Endodermal cell (in vitro differentiated cells): ENCODE results near the gene SLC27A2. TPM values are rescaled to one million over a fixed set of nuclear protein-coding genes. Genes with fewer than 3 reads are reported as not detected.

Source experiments
- DNase-seq: peaks from one replicate; pipeline ENCODE4 v3.0.0-alpha.2; 2017
- H3K27ac ChIP-seq: 2 replicates; pipeline ENCODE4 v1.5.1; 2013; ENCODE audit warnings: mild to moderate bottlenecking, low read depth, low read length, moderate library complexity
- H3K27me3 ChIP-seq: 2 replicates; pipeline ENCODE4 v1.6.1; 2013; ENCODE audit warnings: mild to moderate bottlenecking, low read length, moderate library complexity; ENCODE audit not compliant: insufficient read depth, control insufficient read depth, poor library complexity, severe bottlenecking
- H3K36me3 ChIP-seq: 2 replicates; pipeline ENCODE4 v1.7.0; 2013; ENCODE audit warnings: mild to moderate bottlenecking, low read length, moderate library complexity; ENCODE audit not compliant: control insufficient read depth, insufficient read depth
- H3K4me1 ChIP-seq: one replicate; pipeline ENCODE4 v1.7.0; 2013; ENCODE audit warnings: low read length; ENCODE audit not compliant: control insufficient read depth, insufficient read depth
- H3K4me3 ChIP-seq: 2 replicates; pipeline ENCODE4 v1.5.1; 2013; ENCODE audit warnings: mild to moderate bottlenecking, low read length, moderate library complexity
- H3K9ac ChIP-seq: 2 replicates; pipeline ENCODE4 v1.6.1; 2013; ENCODE audit warnings: mild to moderate bottlenecking, low read length, moderate library complexity; ENCODE audit not compliant: poor library complexity, severe bottlenecking; ENCODE audit errors: extremely low read depth
- H3K9me3 ChIP-seq: 2 replicates; pipeline ENCODE4 v1.6.1; 2013; ENCODE audit warnings: mild to moderate bottlenecking, low read length, moderate library complexity; ENCODE audit not compliant: control insufficient read depth
- H3K27ac Mint-ChIP-seq: 2 replicates; pipeline ENCODE4 v1.8.0; 2020; ENCODE audit warnings: mixed read lengths
- H3K27me3 Mint-ChIP-seq: 2 replicates; pipeline ENCODE4 v1.8.0; 2021; ENCODE audit warnings: mild to moderate bottlenecking, mixed read lengths; ENCODE audit not compliant: insufficient read depth
- H3K36me3 Mint-ChIP-seq: 2 replicates; pipeline ENCODE4 v1.8.0; 2020; ENCODE audit warnings: low read depth, mixed read lengths
- H3K4me1 Mint-ChIP-seq: 2 replicates; pipeline ENCODE4 v1.8.0; 2020; ENCODE audit warnings: mixed read lengths
- H3K4me3 Mint-ChIP-seq: 2 replicates; pipeline ENCODE4 v1.8.0; 2020; ENCODE audit warnings: mild to moderate bottlenecking, moderate library complexity, mixed read lengths
- H3K9me3 Mint-ChIP-seq: 2 replicates; pipeline ENCODE4 v1.8.0; 2020; ENCODE audit warnings: mild to moderate bottlenecking, mixed read lengths
- WGBS, 2 experiments: methylation state at CpG; one replicate each; pipeline versions ENCODE4 v1.1.5 to v1.1.7; 2013; ENCODE audit warnings: missing lambda C conversion rate in 2 of 2, mixed read lengths in 1 of 2; ENCODE audit not compliant: insufficient coverage in 1 of 2, insufficient read length in 1 of 2; 5-methylcytosine and 5-hydroxymethylcytosine counted together
- total RNA-seq, 2 donors: library from RNA; stranded (reverse); fragmentation: NEBNext Ultra II Directional in 1 of 2; extraction: Animal tissue kit (Norgen Biotek cat#: 25700) in 1 of 2; gene quantifications; 2 replicates in 1 of 2; 3 replicates in 1 of 2; pipeline ENCODE4 v1.2.1, GENCODE V29; 2021
- TF ChIP-seq, protein P1 (sequence below): fragments of 200-600 bp; sonication (generic); conservative IDR thresholded peaks from 2 replicates; pipeline ENCODE4 v1.5.0; 2021; ENCODE audit warnings: antibody characterized with exemption, mild to moderate bottlenecking

Gene SLC27A2
- total RNA-seq, 2 donors from 2014 or later = 4.0 to 6.8 TPM

- H3K9me3 Mint-ChIP-seq = no peaks in the 10 kb centered on the region
- Histone ChIP-seq H3K27me3 (no peaks in the 10 kb centered on the region), H3K36me3 (no peaks in the 10 kb centered on the region), H3K9me3 (no peaks in the 10 kb centered on the region), H3K4me3 (no peak overlapping the region), H3K9ac (no peak overlapping the region), H3K4me1 (no peaks in the 10 kb centered on the region), H3K27ac (no peak overlapping the region)
- no peak overlapping the region for H3K4me3 Mint-ChIP-seq
- no peak overlapping the region for H3K27ac Mint-ChIP-seq
- peaks cover 1% of the 10 kb centered on the region for H3K4me1 Mint-ChIP-seq
- TF ChIP-seq, protein P1, sequence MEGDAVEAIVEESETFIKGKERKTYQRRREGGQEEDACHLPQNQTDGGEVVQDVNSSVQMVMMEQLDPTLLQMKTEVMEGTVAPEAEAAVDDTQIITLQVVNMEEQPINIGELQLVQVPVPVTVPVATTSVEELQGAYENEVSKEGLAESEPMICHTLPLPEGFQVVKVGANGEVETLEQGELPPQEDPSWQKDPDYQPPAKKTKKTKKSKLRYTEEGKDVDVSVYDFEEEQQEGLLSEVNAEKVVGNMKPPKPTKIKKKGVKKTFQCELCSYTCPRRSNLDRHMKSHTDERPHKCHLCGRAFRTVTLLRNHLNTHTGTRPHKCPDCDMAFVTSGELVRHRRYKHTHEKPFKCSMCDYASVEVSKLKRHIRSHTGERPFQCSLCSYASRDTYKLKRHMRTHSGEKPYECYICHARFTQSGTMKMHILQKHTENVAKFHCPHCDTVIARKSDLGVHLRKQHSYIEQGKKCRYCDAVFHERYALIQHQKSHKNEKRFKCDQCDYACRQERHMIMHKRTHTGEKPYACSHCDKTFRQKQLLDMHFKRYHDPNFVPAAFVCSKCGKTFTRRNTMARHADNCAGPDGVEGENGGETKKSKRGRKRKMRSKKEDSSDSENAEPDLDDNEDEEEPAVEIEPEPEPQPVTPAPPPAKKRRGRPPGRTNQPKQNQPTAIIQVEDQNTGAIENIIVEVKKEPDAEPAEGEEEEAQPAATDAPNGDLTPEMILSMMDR = no peak
- H3K27me3 Mint-ChIP-seq = no peaks in the 10 kb centered on the region
- no peaks in the 10 kb centered on the region for H3K36me3 Mint-ChIP-seq
- WGBS, 2 experiments = 88 to 94% methylated on average over 3 to 4 of the region's 5 CpGs
- DNase-seq = no peak
Observed at GRCh38 chr15:50224606-50225005, 42.6 kb downstream of the SLC27A2 start.

DNA sequence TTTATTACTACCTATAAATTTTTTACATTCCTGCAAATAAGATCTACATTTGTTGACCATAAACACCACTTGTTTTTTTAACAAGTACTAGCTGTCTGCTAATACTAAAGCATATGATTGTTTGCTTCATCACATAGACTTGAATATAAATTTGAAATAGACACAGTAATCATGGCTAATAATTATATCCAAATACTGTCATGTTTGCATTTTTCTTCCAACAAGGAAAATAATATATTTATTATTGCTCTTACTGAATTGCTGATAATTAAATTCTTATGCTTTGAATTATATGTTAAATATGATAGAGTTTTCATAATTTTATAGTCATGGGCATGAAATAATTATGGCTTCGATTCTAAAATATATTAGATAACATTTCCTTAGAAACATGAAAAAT lies 43.1 kb downstream of the SLC27A2 start:
- Histone ChIP-seq H3K4me1 (no peaks in the 10 kb centered on the region), H3K27me3 (no peaks in the 10 kb centered on the region), H3K36me3 (no peaks in the 10 kb centered on the region), H3K4me3 (no peak overlapping the region), H3K9ac (no peak overlapping the region), H3K27ac (no peak overlapping the region), H3K9me3 (no peaks in the 10 kb centered on the region)
- H3K9me3 Mint-ChIP-seq = no peaks in the 10 kb centered on the region
- H3K36me3 Mint-ChIP-seq = no peaks in the 10 kb centered on the region
- WGBS, 2 experiments = no CpG with 5 or more reads among the region's 1 CpG
- TF ChIP-seq, protein P1 = no peak
- no peak overlapping the region for H3K27ac Mint-ChIP-seq
- H3K4me3 Mint-ChIP-seq = no peak overlapping the region
- H3K27me3 Mint-ChIP-seq = no peaks in the 10 kb centered on the region
- DNase-seq = no peak
- no peaks in the 10 kb centered on the region for H3K4me1 Mint-ChIP-seq

DNA sequence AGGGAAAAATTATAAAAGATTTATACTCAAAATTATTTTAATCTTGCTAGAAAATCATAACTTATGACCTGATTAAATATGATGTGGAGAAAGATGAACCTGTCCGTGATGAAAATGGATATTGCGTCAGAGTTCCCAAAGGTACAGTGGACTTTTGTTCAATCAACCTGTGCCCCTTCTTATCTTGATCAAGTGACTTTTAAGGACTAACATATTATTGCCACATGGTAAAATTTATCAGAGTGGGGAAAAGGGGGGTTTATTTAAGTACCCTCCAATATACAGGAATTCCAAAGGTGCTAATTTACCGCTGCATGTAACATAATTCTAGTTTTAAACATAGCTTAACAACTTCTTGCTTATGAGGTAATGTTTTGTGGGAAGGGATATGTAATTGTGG lies 43.9 kb downstream of the SLC27A2 start:
- no peak overlapping the region for H3K27ac ChIP-seq
- no peak overlapping the region for H3K9ac ChIP-seq
- no peak overlapping the region for H3K4me3 ChIP-seq
- Mint-ChIP-seq H3K4me1 (no peaks in the 10 kb centered on the region), H3K27me3 (no peaks in the 10 kb centered on the region), H3K36me3 (no peaks in the 10 kb centered on the region), H3K9me3 (no peaks in the 10 kb centered on the region), H3K4me3 (no peak overlapping the region), H3K27ac (no peak overlapping the region)
- H3K27me3 ChIP-seq = no peaks in the 10 kb centered on the region
- 96% methylated on average over 2 of the region's 3 CpGs; no CpG with 5 or more reads in 1 of the 2 experiments for WGBS, 2 experiments
- H3K9me3 ChIP-seq = no peaks in the 10 kb centered on the region
- TF ChIP-seq, protein P1 = no peak
- DNase-seq = no peak
- no peaks in the 10 kb centered on the region for H3K36me3 ChIP-seq
- no peaks in the 10 kb centered on the region for H3K4me1 ChIP-seq
